Colonic mucosa (tissue), 4 donors: ENCODE results near the gene INHBA. TPM values are rescaled to one million over a fixed set of nuclear protein-coding genes. Genes with fewer than 3 reads are reported as not detected.

Experiments
- DNase-seq: peaks from one replicate; pipeline ENCODE4 v3.0.0-alpha.2; 2020
- H3K27ac ChIP-seq: fragments of 200-600 bp; one replicate; pipeline ENCODE4 v1.8.0; 2021
- H3K27me3 ChIP-seq: fragments of 200-600 bp; one replicate; pipeline ENCODE4 v1.8.0; 2021
- H3K36me3 ChIP-seq: fragments of 200-600 bp; one replicate; pipeline ENCODE4 v1.8.0; 2021
- H3K4me1 ChIP-seq: fragments of 200-600 bp; one replicate; pipeline ENCODE4 v1.8.0; 2021; ENCODE audit warnings: mild to moderate bottlenecking
- H3K4me3 ChIP-seq: fragments of 200-600 bp; one replicate; pipeline ENCODE4 v1.8.0; 2021
- H3K9ac ChIP-seq, 2 donors: one replicate each; pipeline ENCODE4 v1.7.0; 2013; ENCODE audit warnings: control low read depth in 2 of 2, low read depth in 2 of 2, low read length in 2 of 2
- H3K9me3 ChIP-seq: fragments of 200-600 bp; one replicate; pipeline ENCODE4 v1.8.0; 2021
- intact Hi-C: fragments of 100-400 bp; cut with DNase I; formaldehyde crosslinking; loops from one replicate; pipeline ENCODE4 v1.14.1; 2022
- total RNA-seq, 2 donors: library from RNA; stranded (reverse); fragmentation: NEBNext Ultra II Directional in 1 of 2; extraction: Animal tissue kit (Norgen Biotek cat#: 25700) in 1 of 2; gene quantifications; one replicate each; pipeline ENCODE4 v1.2.1, GENCODE V29; 2021
- TF ChIP-seq, protein P1 (sequence below): fragments of 200-600 bp; IDR thresholded peaks from one replicate; pipeline ENCODE4 v1.8.0; 2022; ENCODE audit warnings: antibody characterized with exemption, mild to moderate bottlenecking
- donor health status: healthy.
- donor health status: DM: no; HTN: no; CAD: no.
- donor health status: DM: no; HTN: no; CAD: no.

The INHBA gene
- under 1 TPM; 0.15 to 0.19 TPM for total RNA-seq

DNA sequence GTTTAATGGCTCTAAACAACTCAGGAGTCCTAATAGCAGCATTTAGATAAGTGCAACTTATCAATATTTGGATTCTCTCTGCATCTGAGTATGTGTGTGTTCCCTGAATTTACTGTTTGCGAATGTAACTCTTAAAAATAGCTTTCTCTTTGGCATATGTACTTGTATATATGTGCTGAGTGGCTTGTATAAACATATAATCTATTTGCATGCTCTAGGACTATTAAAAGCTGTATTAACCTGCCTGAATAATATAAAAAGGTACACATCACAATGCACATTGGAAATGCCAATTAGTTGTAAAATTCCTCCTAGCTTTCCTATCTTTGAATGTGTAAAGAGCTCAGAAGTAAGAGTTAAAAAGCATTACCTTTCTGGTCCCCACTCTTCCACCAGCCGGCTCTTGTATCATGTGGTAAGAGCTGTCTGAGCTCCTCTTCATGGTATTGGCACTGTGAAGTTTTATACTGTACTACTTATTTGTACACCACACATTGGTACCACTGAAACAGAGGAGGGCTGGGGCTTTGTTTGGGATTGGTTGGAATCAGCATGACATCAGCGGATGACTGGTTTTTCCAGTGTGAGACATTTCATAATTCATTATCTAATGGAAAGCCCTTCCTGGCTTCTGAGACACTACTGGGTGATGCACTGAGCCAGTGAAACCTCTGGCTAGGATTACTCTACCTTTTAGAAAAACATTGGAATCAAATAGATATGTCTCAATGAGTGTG, at the start of gene INHBA:
INHBA (minus strand) TSS at position 456 of the 737 bp plus-strand sequence. CDS start 2,716 bp downstream, outside the sequence.
- DNase-seq, result no peak
- Histone ChIP-seq H3K36me3 (no peaks in the 10 kb centered on the region), H3K27me3 (no peaks in the 10 kb centered on the region), H3K4me3 (no peak within 1 kb of the TSS), H3K27ac (no peak within 1 kb of the TSS), H3K4me1 (peaks cover 6% of the 10 kb centered on the region), H3K9me3 (no peaks in the 10 kb centered on the region), H3K9ac (no peak within 1 kb of the TSS)
- TF ChIP-seq, protein P1, sequence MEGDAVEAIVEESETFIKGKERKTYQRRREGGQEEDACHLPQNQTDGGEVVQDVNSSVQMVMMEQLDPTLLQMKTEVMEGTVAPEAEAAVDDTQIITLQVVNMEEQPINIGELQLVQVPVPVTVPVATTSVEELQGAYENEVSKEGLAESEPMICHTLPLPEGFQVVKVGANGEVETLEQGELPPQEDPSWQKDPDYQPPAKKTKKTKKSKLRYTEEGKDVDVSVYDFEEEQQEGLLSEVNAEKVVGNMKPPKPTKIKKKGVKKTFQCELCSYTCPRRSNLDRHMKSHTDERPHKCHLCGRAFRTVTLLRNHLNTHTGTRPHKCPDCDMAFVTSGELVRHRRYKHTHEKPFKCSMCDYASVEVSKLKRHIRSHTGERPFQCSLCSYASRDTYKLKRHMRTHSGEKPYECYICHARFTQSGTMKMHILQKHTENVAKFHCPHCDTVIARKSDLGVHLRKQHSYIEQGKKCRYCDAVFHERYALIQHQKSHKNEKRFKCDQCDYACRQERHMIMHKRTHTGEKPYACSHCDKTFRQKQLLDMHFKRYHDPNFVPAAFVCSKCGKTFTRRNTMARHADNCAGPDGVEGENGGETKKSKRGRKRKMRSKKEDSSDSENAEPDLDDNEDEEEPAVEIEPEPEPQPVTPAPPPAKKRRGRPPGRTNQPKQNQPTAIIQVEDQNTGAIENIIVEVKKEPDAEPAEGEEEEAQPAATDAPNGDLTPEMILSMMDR, result no peak
- intact Hi-C loops, result loop anchor here (10.0 kb wide), 1 partner anchor 698 kb away; no protein-coding TSS in a partner anchor

DNA sequence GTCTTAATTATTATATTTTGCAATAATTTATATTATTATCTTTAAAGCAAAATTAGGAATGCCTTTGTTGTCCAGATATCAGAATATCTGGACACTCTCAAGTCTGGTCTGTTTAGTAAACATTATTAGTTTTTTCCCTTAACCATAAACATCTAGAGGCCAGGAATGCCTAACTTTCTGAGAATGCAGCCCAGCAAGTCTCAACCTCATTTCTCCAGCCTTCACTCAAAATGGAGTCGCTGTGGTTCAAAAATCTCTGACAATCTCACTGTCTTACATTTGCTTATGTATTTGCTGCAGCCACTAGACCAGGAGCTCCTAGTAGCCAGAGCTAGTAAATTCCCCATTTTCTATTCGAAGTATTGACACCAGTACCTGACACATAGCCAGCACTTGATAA, 49.7 kb upstream of the INHBA start:
- H3K27ac ChIP-seq, result no peak overlapping the region
- no peak overlapping the region for H3K4me3 ChIP-seq
- intact Hi-C loops, result no loop called here
- TF ChIP-seq, protein P1, result no peak
- no peak overlapping the region for H3K9ac ChIP-seq
- H3K27me3 ChIP-seq, result no peaks in the 10 kb centered on the region
- DNase-seq, result no peak
- H3K36me3 ChIP-seq, result no peaks in the 10 kb centered on the region
- no peaks in the 10 kb centered on the region for H3K4me1 ChIP-seq
- peaks cover 4% of the 10 kb centered on the region for H3K9me3 ChIP-seq

DNA sequence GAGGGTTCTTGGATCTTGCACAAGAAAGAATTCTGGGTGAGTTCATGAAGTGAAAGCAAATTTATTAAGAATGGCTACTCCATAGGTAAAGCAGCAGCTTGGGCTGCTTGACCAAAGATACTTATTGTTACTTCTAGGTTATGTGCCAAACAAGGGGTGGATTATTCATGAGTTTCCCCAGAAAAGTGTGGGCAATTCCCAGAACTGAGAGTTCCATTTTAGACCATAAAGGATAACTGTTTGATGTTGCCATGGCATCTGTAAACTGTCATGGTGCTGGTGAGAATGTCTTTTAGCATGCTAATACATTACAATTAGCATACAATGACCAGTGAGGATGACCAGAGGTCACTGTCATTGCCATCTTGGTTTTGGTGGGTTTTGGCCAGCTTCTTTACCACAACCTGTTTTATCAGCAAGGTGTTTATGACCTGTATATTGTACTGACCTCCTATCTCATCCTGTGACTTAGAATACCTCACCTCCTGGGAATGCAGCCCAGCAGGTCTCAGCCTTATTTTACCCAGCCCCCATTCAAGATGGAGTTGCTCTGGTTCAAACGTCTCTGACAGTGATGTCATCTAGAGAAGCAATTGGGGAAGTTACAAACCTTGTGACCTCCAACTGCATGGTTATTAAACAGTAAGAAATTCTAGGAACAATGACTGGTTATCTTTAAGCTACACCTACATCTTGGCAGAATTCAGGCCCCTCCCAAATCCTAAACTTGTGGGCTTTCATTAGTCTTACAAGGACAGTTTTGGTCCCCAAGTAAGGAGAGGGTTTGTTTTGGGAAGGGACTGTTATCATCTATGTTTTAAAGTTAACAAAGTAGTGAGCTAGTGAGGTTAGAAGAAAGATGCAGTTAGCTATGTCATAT, 48.0 kb upstream of the INHBA start:
- intact Hi-C loops, result no loop called here
- TF ChIP-seq, protein P1, result no peak
- Histone ChIP-seq H3K27me3 (no peaks in the 10 kb centered on the region), H3K9ac (no peak overlapping the region), H3K27ac (no peak overlapping the region), H3K4me3 (no peak overlapping the region), H3K36me3 (no peaks in the 10 kb centered on the region), H3K4me1 (no peaks in the 10 kb centered on the region), H3K9me3 (no peaks in the 10 kb centered on the region)
- no peak for DNase-seq

DNA sequence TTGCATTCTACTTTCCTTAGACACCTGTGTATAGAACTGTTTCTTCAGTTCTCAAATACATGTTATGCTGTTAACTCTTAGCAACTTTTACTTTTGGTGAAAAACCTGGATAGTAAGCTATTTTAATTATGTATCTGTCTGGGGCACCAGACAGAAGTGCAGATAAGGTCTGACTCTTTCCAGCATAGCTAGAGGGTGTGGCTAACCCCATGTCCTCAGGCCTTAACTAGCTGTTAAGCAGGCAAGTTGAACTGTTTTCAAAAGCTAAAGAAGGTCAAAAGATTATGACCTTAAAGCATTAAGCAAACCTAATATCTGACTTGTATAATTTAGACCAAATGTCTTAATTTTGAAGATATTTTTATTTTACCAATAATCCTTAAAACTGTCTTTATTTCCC, 45.1 kb upstream of the INHBA start:
- TF ChIP-seq, protein P1, result no peak

DNA sequence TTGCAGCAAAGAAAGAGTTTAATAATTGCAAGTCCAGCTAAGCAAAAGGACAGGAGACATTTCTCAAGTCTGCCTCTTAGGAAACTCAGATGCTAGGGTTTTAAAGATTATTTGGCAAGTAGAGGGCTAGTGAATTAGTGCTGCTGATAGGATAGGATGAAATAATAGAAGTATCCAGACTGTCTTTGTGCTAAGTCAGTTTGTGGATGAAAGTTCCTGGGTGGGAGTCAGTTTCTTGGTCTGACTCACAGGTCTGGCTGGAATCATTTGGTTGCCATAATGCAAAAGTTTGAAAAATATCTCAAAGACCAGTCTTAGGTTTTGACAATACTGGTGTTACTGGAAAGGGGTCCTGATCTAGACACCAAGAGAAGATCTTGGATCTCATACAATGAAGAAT, 42.6 kb upstream of the INHBA start:
- no peaks in the 10 kb centered on the region for H3K4me1 ChIP-seq
- TF ChIP-seq, protein P1, result no peak
- H3K27ac ChIP-seq, result no peak overlapping the region
- no peak overlapping the region for H3K4me3 ChIP-seq
- intact Hi-C loops, result no loop called here
- H3K9me3 ChIP-seq, result no peaks in the 10 kb centered on the region
- H3K36me3 ChIP-seq, result no peaks in the 10 kb centered on the region
- no peak overlapping the region for H3K9ac ChIP-seq
- DNase-seq, result no peak
- no peaks in the 10 kb centered on the region for H3K27me3 ChIP-seq

More for the DNA sequence above, 45.1 kb upstream of the INHBA start:
- no peaks in the 10 kb centered on the region for H3K9me3 ChIP-seq
- no peaks in the 10 kb centered on the region for H3K4me1 ChIP-seq
- H3K27ac ChIP-seq, result no peak overlapping the region
- H3K9ac ChIP-seq, result no peak overlapping the region
- intact Hi-C loops, result no loop called here
- H3K36me3 ChIP-seq, result no peaks in the 10 kb centered on the region
- no peaks in the 10 kb centered on the region for H3K27me3 ChIP-seq
- DNase-seq, result no peak
- no peak overlapping the region for H3K4me3 ChIP-seq
